K562 (cell line): ENCODE measurements around the gene DEPDC4. TPM values are rescaled to one million over a fixed set of nuclear protein-coding genes. Genes with fewer than 3 reads are reported as not detected.

Experiments used
- ATAC-seq: fragments of 200-7000 bp; cut with Tn5 transposase; 3 replicates; pipeline ENCODE4 v1.9.1; 2020; ENCODE audit warnings: moderate library complexity
- BruUV-seq: library from RNA; stranded (reverse); fragments of 400-500 nt; replicated peaks from 2 replicates; lab custom pipeline; 2021; lab: Mats Ljungman, UMichigan
- CTCF ChIA-PET: fragments of 300-600 bp; formaldehyde crosslinking; extraction: SDS; loops from one replicate; lab custom pipeline; 2021; ENCODE audit warnings: low intra/inter-chr PET ratio; lab: Yijun Ruan, JAX
- POLR2A ChIA-PET: fragments of 300-600, 350-650 bp; sonication (Branson Sonifier 250); formaldehyde crosslinking; extraction: SDS; loops from one replicate; lab custom pipeline; 2021; ENCODE audit warnings: antibody characterized with exemption, inconsistent platforms; lab: Yijun Ruan, JAX
- DNase-seq, 4 experiments: peaks; one replicate each; pipeline versions ENCODE4 v3.0.0 to v3.0.0-alpha.2; 2011 to 2018; ENCODE audit warnings: low spot score in 3 of 4, mixed read lengths in 3 of 4; ENCODE audit errors: extremely low read depth in 1 of 4
- FAIRE-seq: peaks from 2 replicates; lab custom pipeline; 2011; peaks lifted over from hg19 to GRCh38; lab: Jason Lieb, UNC
- H2AFZ ChIP-seq: 2 replicates; pipeline ENCODE4 v1.6.0; 2011; ENCODE audit warnings: low read depth, low read length, control low read depth, inconsistent platforms
- H3K27ac ChIP-seq: fragments of 200-600 bp; 3 replicates; pipeline ENCODE4 v1.8.0; 2011; ENCODE audit warnings: low read depth, mild to moderate bottlenecking, control low read depth, inconsistent platforms, low read length, moderate library complexity, mixed read lengths; ENCODE audit errors: extremely low read depth
- H3K27me3 ChIP-seq, 2 experiments: fragments of 300-600 bp in 1 of 2; 2 replicates in 1 of 2; 3 replicates in 1 of 2; pipeline versions ENCODE4 v1.6.0 to v1.8.0; 2011; ENCODE audit warnings: inconsistent platforms in 2 of 2, low read length in 2 of 2, mild to moderate bottlenecking in 1 of 2, mixed read lengths in 1 of 2, moderate library complexity in 1 of 2; ENCODE audit not compliant: control insufficient read depth in 2 of 2, insufficient read depth in 2 of 2
- H3K36me3 ChIP-seq: fragments of 300-600 bp; 3 replicates; pipeline ENCODE4 v1.8.0; 2011; ENCODE audit warnings: mild to moderate bottlenecking, low read length, inconsistent platforms; ENCODE audit not compliant: control insufficient read depth, insufficient read depth
- H3K4me1 ChIP-seq, 2 experiments: fragments of 200-600 bp in 1 of 2; replicated peaks in 1 of 2; 2 replicates in 1 of 2; 3 replicates in 1 of 2; pipeline versions ENCODE4 v1.5.1 to v1.8.0; 2011; ENCODE audit warnings: inconsistent platforms in 2 of 2, low read length in 2 of 2, mild to moderate bottlenecking in 1 of 2, mixed read lengths in 1 of 2, moderate library complexity in 1 of 2; ENCODE audit not compliant: control insufficient read depth in 2 of 2, insufficient read depth in 2 of 2
- H3K4me2 ChIP-seq: 2 replicates; pipeline ENCODE4 v1.6.1; 2011; ENCODE audit warnings: low read length, control low read depth, inconsistent platforms, mixed read lengths; ENCODE audit not compliant: insufficient read depth
- H3K4me3 ChIP-seq: fragments of 200-600 bp; sonication (generic), shearing (Covaris generic); 2 replicates; pipeline ENCODE4 v1.5.1; 2016; ENCODE audit warnings: control low read depth, inconsistent platforms
- H3K79me2 ChIP-seq: fragments of 200-600 bp; 3 replicates; pipeline ENCODE4 v1.8.0; 2011; ENCODE audit warnings: low read length, inconsistent platforms; ENCODE audit not compliant: control insufficient read depth, insufficient read depth
- H3K9ac ChIP-seq, 2 experiments: 2 replicates each; pipeline versions ENCODE4 v1.6.0 to v1.6.1; 2011; ENCODE audit warnings: low read depth in 2 of 2, low read length in 2 of 2, control low read depth in 1 of 2, inconsistent platforms in 1 of 2, mild to moderate bottlenecking in 1 of 2, mixed read lengths in 1 of 2; ENCODE audit not compliant: insufficient read depth in 1 of 2
- H3K9me1 ChIP-seq: one replicate; pipeline ENCODE4 v1.6.0; 2011; ENCODE audit warnings: inconsistent platforms, mild to moderate bottlenecking, low read length, moderate library complexity; ENCODE audit not compliant: control insufficient read depth, insufficient read depth
- H3K9me3 ChIP-seq: replicated peaks from 2 replicates; pipeline ENCODE4 v1.5.1; 2011; ENCODE audit warnings: low read depth, low read length, inconsistent platforms; ENCODE audit not compliant: control insufficient read depth, insufficient read depth
- H4K20me1 ChIP-seq: replicated peaks from 2 replicates; pipeline ENCODE4 v1.6.1; 2011; ENCODE audit warnings: low read length, inconsistent platforms, mixed read lengths; ENCODE audit not compliant: control insufficient read depth, insufficient read depth
- CHD1 ChIP-seq: fragments of 200-600 bp; sonication (generic); IDR thresholded peaks from one replicate; pipeline ENCODE4 v1.6.1; 2012; ENCODE audit warnings: mild to moderate bottlenecking, moderate library complexity, low read length, inconsistent platforms
- ETV5 ChIP-seq: sonication (generic); formaldehyde crosslinking; IDR thresholded peaks from 2 replicates; pipeline ENCODE4 v1.4.0; 2020; ENCODE audit warnings: low read depth, mild to moderate bottlenecking, missing genetic modification reagents
- GTF2E2 ChIP-seq: fragments of 200-800 bp; sonication (Bioruptor generic); IDR thresholded peaks from 2 replicates; pipeline ENCODE4 v1.6.1; 2016; ENCODE audit warnings: missing genetic modification characterization, missing compliant biosample characterization
- RBFOX2 ChIP-seq: fragments of 200-400 bp; formaldehyde crosslinking; IDR thresholded peaks from 2 replicates; pipeline ENCODE4 v1.6.1; 2017; ENCODE audit warnings: low read depth, mild to moderate bottlenecking, low read length, moderate library complexity
- SIN3A ChIP-seq, 2 experiments: fragments of 150-350 bp in 1 of 2; IDR thresholded peaks; 2 replicates each; pipeline ENCODE4 v1.6.1; 2011 to 2016; ENCODE audit warnings: borderline replicate concordance in 2 of 2, low read depth in 2 of 2, low read length in 2 of 2, mild to moderate bottlenecking in 2 of 2, moderate library complexity in 2 of 2; ENCODE audit not compliant: control insufficient read depth in 1 of 2
- SRSF3 ChIP-seq: fragments of 200-400 bp; formaldehyde crosslinking; IDR thresholded peaks from 2 replicates; pipeline ENCODE4 v1.6.1; 2016; ENCODE audit warnings: mild to moderate bottlenecking, low read length, moderate library complexity; ENCODE audit not compliant: insufficient read depth
- YY1 ChIP-seq, 3 experiments: IDR thresholded peaks; 2 replicates each; pipeline ENCODE4 v1.6.1; 2011; ENCODE audit warnings: low read length in 2 of 3, mild to moderate bottlenecking in 2 of 3, moderate library complexity in 2 of 3, borderline replicate concordance in 1 of 3, control low read depth in 1 of 3, low read depth in 1 of 3; ENCODE audit not compliant: insufficient read depth in 3 of 3, insufficient replicate concordance in 2 of 3, control insufficient read depth in 1 of 3, insufficient read length in 1 of 3; ENCODE audit errors: extremely low read depth in 1 of 3
- ZFX ChIP-seq: sonication (generic); formaldehyde crosslinking; IDR thresholded peaks from 2 replicates; pipeline ENCODE4 v1.8.0; 2022; ENCODE audit warnings: mild to moderate bottlenecking, missing genetic modification reagents, moderate library complexity
- ZNF324 ChIP-seq: fragments of 250-450 bp; sonication (Bioruptor Pico); IDR thresholded peaks from 2 replicates; pipeline ENCODE4 v1.4.0; 2020; ENCODE audit warnings: mild to moderate bottlenecking
- WGBS: fragments of 100-300 bp; shearing (Covaris generic); methylation state at CpG from one replicate; pipeline ENCODE4 v1.1.6; 2016; ENCODE audit warnings: low coverage, mixed read lengths; ENCODE audit not compliant: insufficient coverage; ENCODE audit errors: missing lambda C conversion rate; 5-methylcytosine and 5-hydroxymethylcytosine counted together
- in situ Hi-C: fragments of 300-500 bp; cut with MboI; formaldehyde crosslinking; loops from 4 replicates; pipeline ENCODE4 v1.15.0; 2018; ENCODE audit warnings: inconsistent platforms, mixed read lengths
- intact Hi-C: fragments of 100-400 bp; cut with micrococcal nuclease; formaldehyde crosslinking; loops from 2 replicates; pipeline ENCODE4 v1.14.2; 2022
- polyA plus RNA-seq, 8 experiments: library from polyadenylated mRNA; depleted of rRNA in 4 of 8; stranded (reverse) in 5 of 8; unstranded in 3 of 8; fragments of >200 nt; fragmentation: Nextera tagmentation in 2 of 8; fragmentation: Illumina TruSeq in 1 of 8; extraction: Ambion mirVana in 2 of 8; extraction: Trizol in 1 of 8; gene quantifications; 2 replicates each; pipeline versions ENCODE4 v1.2.1 to v1.2.3, GENCODE V29; 2011 to 2014; ENCODE audit warnings: inconsistent platforms in 1 of 8, missing spikeins in 1 of 8
- total RNA-seq, 7 experiments: library from RNA; depleted of rRNA in 6 of 7; stranded (reverse); fragments of >200 nt in 6 of 7; fragmentation: Illumina TruSeq in 2 of 7; extraction: Trizol in 2 of 7; gene quantifications; 2 replicates each; pipeline versions ENCODE4 v1.2.1 to v1.2.3, GENCODE V29; 2011 to 2021; ENCODE audit warnings: low replicate concordance in 1 of 7
- TF ChIP-seq, protein P1 (sequence below): fragments of 450-650 bp; IDR thresholded peaks from 2 replicates; pipeline ENCODE4 v1.6.1; 2016; ENCODE audit warnings: low read depth

DEPDC4 gene
- total and polyA plus RNA-seq, 9 of the 15 experiments (the other 6 are each of a cell fraction or from before 2014, with no cell fraction given), result 3.6 to 13.2 (median 7.4) TPM

- FAIRE-seq (no peak), ATAC-seq (peak; percentile 25), DNase-seq (peak in 2 of 4 experiments; percentile 12 to 37)
- H3K4me1 ChIP-seq, result peaks cover 0 to 10% of the 10 kb centered on the region in 2 experiments; a peak in 2 of 5 replicates
- no TSS peak for BruUV-seq
- H3K79me2 ChIP-seq, result peaks cover 60% of the 10 kb centered on the region
- H3K27me3 ChIP-seq, result no peaks in the 10 kb centered on the region
- no peaks in the 10 kb centered on the region for H3K9me3 ChIP-seq
- peak overlapping the region; percentile 90 for H3K4me2 ChIP-seq
- H2AFZ ChIP-seq, result peak overlapping the region; percentile 74
- CTCF ChIA-PET, result no interaction called here
- no peaks in the 10 kb centered on the region for H4K20me1 ChIP-seq
- peak overlapping the region; percentile 96 for H3K27ac ChIP-seq
- in situ Hi-C loops (no loop called here), intact Hi-C loops (loop anchor here (5.0 kb wide), 2 partner anchors 35 to 65 kb away; partner anchors contain the start of gene ACTR6)
- no peaks in the 10 kb centered on the region for H3K9me1 ChIP-seq
- peak overlapping the region; percentile 95 for H3K4me3 ChIP-seq
- POLR2A ChIA-PET, result interaction anchor here (0.9 to 3.7 kb wide), 4 partner anchors 9 to 32 kb away, joined by 3 to 20 read pairs (median 8); no protein-coding TSS in a partner anchor
- H3K36me3 ChIP-seq, result peaks cover 6% of the 10 kb centered on the region; the same call in 1 of the 3 replicates
- under 1% methylated on average over 28 of the region's 33 CpGs for WGBS
- peak overlapping the region; percentile 97 to 100 for H3K9ac ChIP-seq
- TF ChIP-seq ZNF324 (CRISPR knock-in tag) (no peak), GTF2E2 (tag) (peak; percentile 49; the same call in 1 of the 2 replicates), CHD1 (peak; percentile 90), YY1 (IDR thresholded peaks at IDR 0.05; ENCODE audit: borderline replicate concordance in 1 of 3, control insufficient read depth in 1 of 3, extremely low read depth in 1 of 3, insufficient read depth in 3 of 3, insufficient read length in 1 of 3, insufficient replicate concordance in 2 of 3, low read depth in 1 of 3, low read length in 2 of 3) (peak in 1 of 3 experiments; percentile 16), ZFX (CRISPR knock-in tag) (peak; percentile 55), ETV5 (CRISPR knock-in tag) (no peak), RBFOX2 (peak; percentile 48), SRSF3 (0 out of 2 replicates have a peak, but pooled peaks have one; percentile 42), SIN3A (IDR thresholded peaks at IDR 0.05; ENCODE audit: borderline replicate concordance in 2 of 2, control insufficient read depth in 1 of 2, low read depth in 2 of 2, low read length in 2 of 2) (0 out of 4 replicates have a peak, but pooled peaks of 1 of the 2 experiments have one; percentile 36)
- TF ChIP-seq, protein P1, sequence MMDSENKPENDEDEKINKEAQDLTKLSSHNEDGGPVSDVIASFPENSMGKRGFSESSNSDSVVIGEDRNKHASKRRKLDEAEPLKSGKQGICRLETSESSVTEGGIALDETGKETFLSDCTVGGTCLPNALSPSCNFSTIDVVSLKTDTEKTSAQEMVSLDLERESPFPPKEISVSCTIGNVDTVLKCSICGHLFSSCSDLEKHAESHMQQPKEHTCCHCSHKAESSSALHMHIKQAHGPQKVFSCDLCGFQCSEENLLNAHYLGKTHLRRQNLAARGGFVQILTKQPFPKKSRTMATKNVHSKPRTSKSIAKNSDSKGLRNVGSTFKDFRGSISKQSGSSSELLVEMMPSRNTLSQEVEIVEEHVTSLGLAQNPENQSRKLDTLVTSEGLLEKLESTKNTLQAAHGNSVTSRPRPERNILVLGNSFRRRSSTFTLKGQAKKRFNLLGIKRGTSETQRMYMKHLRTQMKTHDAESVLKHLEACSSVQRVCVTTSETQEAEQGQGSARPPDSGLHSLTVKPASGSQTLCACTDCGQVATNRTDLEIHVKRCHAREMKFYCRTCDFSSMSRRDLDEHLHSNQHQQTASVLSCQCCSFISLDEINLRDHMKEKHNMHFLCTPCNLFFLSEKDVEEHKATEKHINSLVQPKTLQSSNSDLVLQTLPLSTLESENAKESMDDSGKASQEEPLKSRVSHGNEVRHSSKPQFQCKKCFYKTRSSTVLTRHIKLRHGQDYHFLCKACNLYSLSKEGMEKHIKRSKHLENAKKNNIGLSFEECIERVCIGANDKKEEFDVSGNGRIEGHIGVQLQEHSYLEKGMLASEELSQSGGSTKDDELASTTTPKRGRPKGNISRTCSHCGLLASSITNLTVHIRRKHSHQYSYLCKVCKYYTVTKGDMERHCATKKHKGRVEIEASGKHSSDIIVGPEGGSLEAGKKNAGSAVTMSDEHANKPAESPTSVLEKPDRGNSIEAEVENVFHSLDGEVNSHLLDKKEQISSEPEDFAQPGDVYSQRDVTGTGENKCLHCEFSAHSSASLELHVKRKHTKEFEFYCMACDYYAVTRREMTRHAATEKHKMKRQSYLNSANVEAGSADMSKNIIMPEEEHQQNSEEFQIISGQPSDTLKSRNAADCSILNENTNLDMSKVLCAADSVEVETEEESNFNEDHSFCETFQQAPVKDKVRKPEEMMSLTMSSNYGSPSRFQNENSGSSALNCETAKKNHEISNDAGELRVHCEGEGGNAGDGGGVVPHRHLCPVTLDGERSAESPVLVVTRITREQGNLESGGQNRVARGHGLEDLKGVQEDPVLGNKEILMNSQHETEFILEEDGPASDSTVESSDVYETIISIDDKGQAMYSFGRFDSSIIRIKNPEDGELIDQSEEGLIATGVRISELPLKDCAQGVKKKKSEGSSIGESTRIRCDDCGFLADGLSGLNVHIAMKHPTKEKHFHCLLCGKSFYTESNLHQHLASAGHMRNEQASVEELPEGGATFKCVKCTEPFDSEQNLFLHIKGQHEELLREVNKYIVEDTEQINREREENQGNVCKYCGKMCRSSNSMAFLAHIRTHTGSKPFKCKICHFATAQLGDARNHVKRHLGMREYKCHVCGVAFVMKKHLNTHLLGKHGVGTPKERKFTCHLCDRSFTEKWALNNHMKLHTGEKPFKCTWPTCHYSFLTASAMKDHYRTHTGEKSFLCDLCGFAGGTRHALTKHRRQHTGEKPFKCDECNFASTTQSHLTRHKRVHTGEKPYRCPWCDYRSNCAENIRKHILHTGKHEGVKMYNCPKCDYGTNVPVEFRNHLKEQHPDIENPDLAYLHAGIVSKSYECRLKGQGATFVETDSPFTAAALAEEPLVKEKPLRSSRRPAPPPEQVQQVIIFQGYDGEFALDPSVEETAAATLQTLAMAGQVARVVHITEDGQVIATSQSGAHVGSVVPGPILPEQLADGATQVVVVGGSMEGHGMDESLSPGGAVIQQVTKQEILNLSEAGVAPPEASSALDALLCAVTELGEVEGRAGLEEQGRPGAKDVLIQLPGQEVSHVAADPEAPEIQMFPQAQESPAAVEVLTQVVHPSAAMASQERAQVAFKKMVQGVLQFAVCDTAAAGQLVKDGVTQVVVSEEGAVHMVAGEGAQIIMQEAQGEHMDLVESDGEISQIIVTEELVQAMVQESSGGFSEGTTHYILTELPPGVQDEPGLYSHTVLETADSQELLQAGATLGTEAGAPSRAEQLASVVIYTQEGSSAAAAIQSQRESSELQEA, result no peak
These were observed 863 bp upstream of the DEPDC4 start for GRCh38 chr12:100267603-100268281.
